SK-N-MC (cell line): Measurements from ENCODE around the gene CEP76.

Experiments
- EZH2 ChIP-seq: fragments of 200-600 bp; sonication (generic); IDR thresholded peaks from one replicate; pipeline ENCODE4 v1.6.1; 2017; ENCODE audit warnings: antibody characterized with exemption
- FOXP2 ChIP-seq: optimal IDR thresholded peaks from 2 replicates; pipeline ENCODE3; 2011; ENCODE audit warnings: mild to moderate bottlenecking, moderate library complexity; ENCODE audit not compliant: insufficient read depth; ENCODE audit errors: extremely low read length, control extremely low read depth
- POLR2AphosphoS5 ChIP-seq: IDR thresholded peaks from 2 replicates; pipeline ENCODE4 v1.6.1; 2012; ENCODE audit warnings: mild to moderate bottlenecking, low read depth, low read length, borderline replicate concordance

GRCh38 chr18:12639990-12640880 is 62.3 kb downstream of the CEP76 start:
- TF ChIP-seq POLR2AphosphoS5 (no peak), EZH2 (no peak), FOXP2 (no peak)
